ENCODE data around the gene COPZ1.

The COPZ1 gene

GRCh38 chr12:54379398-54380201, 54.7 kb downstream of the COPZ1 start:
- DNase-seq = peak; percentile 85

GRCh38 chr12:54381136-54381535, 56.2 kb downstream of the COPZ1 start:
- DNase-seq = no peak

GRCh38 chr12:54383041-54383609, 58.2 kb downstream of the COPZ1 start:
- no peak for DNase-seq

GRCh38 chr12:54384591-54385041, 59.7 kb downstream of the COPZ1 start, which contains the start of gene ZNF385A:
Gene ZNF385A, minus strand, starts transcription at chr12:54384733. Its CDS starts 219 bp downstream, at chr12:54384514.
- no peak for DNase-seq

GRCh38 chr12:54385251-54385914, 60.5 kb downstream of the COPZ1 start:
- no peak for DNase-seq

GRCh38 chr12:54386403-54387113, 61.6 kb downstream of the COPZ1 start:
- no peak for DNase-seq

GRCh38 chr12:54387114-54387467, 62.2 kb downstream of the COPZ1 start:
- no peak for DNase-seq

- no peak for DNase-seq
Measured at GRCh38 chr12:54388237-54389133, 63.6 kb downstream of the COPZ1 start.

GRCh38 chr12:54389134-54389508, 64.2 kb downstream of the COPZ1 start:
- no peak for DNase-seq

GRCh38 chr12:54389607-54390175, 64.8 kb downstream of the COPZ1 start:
- no peak for DNase-seq

- no peak for DNase-seq
Measured at GRCh38 chr12:54390176-54390667, 65.3 kb downstream of the COPZ1 start.

- peak; percentile 69 for DNase-seq
Measured at GRCh38 chr12:54390668-54391551, 66.0 kb downstream of the COPZ1 start.

GRCh38 chr12:54392485-54393206, 67.7 kb downstream of the COPZ1 start:
- no peak for DNase-seq

GRCh38 chr12:54393207-54393609, 68.3 kb downstream of the COPZ1 start:
- DNase-seq = no peak

GRCh38 chr12:54393743-54394142, 68.8 kb downstream of the COPZ1 start:
- no peak for DNase-seq

- DNase-seq = peak; percentile 16
Measured at GRCh38 chr12:54394281-54394719, 69.4 kb downstream of the COPZ1 start.

- no peak for DNase-seq
Measured at GRCh38 chr12:54394986-54395385, 70.1 kb downstream of the COPZ1 start.

GRCh38 chr12:54395545-54395944, 70.6 kb downstream of the COPZ1 start:
- no peak for DNase-seq

GRCh38 chr12:54397157-54397556, 72.2 kb downstream of the COPZ1 start:
- DNase-seq = no peak

GRCh38 chr12:54398218-54398617, 73.3 kb downstream of the COPZ1 start:
- DNase-seq = no peak
